ENCODE measurements around the gene TBCCD1.

TBCCD1 gene, protein sequence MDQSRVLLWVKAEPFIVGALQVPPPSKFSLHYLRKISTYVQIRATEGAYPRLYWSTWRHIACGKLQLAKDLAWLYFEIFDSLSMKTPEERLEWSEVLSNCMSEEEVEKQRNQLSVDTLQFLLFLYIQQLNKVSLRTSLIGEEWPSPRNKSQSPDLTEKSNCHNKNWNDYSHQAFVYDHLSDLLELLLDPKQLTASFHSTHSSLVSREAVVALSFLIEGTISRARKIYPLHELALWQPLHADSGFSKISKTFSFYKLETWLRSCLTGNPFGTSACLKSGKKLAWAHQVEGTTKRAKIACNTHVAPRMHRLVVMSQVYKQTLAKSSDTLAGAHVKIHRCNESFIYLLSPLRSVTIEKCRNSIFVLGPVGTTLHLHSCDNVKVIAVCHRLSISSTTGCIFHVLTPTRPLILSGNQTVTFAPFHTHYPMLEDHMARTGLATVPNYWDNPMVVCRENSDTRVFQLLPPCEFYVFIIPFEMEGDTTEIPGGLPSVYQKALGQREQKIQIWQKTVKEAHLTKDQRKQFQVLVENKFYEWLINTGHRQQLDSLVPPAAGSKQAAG

DNA sequence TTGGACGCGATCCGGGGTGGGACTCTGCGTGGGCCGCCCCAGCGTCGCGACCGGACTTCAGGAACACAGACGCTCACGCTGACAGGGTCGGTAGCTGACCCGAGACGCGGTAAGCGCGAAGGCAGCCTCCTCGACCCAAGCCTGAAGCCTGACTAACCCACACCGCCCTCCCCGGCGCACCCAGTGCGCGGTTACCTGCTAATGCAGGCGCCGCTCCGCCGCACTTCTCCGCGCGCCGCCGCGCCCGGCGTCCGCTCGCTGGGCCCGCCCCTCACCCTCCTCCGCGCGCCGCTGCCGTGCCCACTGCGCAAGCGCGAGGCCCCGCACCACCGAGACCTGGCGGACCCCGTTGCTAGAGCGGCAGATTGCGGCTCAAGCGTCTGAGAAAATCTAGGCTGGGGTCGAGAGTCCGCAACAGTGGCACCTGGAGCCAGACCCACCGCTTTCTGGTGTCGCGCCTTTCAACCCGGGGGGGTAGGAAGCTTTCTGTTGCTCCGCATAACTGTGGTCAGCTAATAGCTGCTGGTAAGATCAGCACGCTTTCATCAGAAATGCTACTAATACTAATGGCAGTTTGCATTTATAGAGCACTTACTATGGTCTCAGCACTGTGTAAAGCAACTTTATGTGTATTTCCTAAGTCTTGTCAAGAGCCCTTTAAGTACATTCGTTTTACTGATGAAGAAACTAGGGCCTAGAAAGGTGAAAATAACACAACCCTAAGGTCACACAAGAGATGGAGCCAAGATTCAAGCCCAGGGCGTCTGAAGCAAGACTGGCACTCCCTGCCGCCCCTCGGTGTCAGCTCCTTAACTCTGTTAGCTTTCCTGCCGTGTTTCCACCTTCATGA, at the start of gene TBCCD1:
Gene TBCCD1 (minus strand): TSS at position 268 of the 850 bp plus-strand sequence. CDS start 3,010 bp downstream, outside the sequence.
- DNase-seq (ENCODE audit: low read depth, low spot score), result peak; percentile 92

DNA sequence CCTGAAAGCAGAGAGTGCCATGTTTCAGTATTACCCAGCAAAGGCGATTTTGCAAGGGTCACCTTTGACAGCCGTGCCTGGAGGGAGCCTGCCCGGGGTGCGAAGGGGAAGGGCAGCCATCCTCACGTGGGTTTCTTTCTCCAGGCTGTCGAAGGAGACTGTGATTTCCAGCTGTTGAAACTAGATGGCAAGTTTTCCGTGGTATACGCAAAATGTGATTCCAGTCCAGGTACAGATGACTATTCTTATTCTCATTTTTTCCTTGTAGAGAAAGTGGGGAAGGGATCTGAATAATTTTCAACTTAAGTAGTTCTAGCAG, 49.1 kb upstream of the TBCCD1 start:
- no peak for DNase-seq (ENCODE audit: low read depth, low spot score)

DNA sequence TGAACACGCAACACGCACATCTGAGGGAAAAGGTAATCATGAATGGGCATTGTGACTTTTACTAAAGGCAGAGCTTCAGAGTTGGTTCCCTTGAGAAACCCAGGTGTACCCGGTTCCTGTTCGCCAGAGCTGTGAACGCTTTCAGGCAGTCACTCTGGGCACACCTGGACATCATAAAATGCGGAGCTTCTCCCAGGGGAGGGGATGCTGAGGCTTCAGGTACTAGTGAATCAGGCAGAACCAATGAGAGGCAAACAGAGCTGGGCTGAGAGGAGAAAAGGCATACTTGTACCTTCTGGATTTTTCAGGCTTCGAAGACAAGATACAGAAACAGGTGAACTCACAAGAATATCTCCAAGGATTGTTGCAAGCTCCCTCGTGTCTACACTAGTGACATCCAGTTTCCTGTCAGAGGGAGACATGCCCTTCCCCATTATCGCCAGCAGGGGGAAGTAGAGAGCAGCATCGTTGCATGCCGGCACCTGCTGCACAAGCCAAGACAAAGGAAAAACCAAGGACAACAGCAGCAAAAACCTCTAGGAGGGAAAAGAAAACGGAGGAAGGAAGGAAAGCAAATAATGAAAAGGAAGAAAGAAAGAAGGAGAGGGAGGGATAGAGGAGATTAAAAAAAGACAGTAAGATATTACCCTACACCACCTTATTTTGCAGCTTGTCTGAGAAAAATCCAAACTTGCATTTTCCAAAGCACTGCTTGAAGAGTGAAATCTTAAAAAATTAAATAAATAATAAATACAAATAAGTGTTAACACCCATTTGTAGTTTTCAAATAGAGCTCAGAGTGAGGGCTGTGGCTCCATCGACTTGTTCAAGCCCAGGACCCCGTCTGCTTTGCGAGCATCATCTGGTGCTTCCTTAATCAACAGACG, 47.7 kb upstream of the TBCCD1 start:
- peak; percentile 47 for DNase-seq (ENCODE audit: low read depth, low spot score)

DNA sequence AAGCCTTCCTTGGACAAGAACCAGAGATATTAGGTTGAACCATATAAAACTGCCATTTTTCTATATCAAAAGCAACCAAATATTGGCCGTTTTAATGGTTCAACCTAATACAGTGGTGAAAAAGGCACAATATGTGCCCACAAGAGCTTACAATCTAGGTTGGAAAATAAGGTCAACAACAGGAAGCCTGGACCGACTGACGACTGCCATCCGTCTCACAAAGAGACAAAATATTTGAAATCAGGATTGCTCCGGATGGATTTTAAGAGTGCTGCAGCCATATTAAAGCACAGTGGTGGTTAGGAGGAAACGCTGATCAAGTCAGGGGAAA, 47.1 kb upstream of the TBCCD1 start:
- DNase-seq (ENCODE audit: low read depth, low spot score), result no peak

DNA sequence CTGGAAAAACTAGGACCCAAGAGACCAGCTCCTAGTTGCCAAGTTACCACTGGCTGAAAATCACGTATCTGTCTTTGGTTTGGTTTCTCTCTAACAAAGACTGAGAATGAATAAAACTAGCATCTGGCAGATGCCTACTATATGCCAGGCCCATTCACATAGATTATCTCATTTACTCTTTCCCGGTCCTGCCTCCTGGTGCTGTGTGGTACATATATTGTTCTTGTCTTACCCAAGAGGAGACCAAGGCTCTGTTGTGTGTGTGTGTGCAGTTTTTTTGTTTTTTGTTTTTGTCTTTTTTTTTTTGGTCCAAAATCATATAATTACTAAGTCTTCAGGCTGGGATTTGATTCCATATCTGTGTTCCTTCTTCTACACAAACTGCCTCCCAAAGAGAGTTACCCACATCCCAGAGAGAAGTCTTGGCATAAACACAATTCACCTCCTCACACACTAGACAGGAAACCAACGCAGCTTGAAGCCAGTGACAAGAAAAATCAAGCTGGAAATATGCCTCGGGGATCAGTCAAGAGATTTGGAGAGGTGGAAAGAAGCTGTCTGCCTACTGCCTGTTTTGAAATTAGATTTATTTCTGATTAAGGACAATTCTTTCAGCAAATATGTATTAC, 46.6 kb upstream of the TBCCD1 start:
- no peak for DNase-seq (ENCODE audit: low read depth, low spot score)

DNA sequence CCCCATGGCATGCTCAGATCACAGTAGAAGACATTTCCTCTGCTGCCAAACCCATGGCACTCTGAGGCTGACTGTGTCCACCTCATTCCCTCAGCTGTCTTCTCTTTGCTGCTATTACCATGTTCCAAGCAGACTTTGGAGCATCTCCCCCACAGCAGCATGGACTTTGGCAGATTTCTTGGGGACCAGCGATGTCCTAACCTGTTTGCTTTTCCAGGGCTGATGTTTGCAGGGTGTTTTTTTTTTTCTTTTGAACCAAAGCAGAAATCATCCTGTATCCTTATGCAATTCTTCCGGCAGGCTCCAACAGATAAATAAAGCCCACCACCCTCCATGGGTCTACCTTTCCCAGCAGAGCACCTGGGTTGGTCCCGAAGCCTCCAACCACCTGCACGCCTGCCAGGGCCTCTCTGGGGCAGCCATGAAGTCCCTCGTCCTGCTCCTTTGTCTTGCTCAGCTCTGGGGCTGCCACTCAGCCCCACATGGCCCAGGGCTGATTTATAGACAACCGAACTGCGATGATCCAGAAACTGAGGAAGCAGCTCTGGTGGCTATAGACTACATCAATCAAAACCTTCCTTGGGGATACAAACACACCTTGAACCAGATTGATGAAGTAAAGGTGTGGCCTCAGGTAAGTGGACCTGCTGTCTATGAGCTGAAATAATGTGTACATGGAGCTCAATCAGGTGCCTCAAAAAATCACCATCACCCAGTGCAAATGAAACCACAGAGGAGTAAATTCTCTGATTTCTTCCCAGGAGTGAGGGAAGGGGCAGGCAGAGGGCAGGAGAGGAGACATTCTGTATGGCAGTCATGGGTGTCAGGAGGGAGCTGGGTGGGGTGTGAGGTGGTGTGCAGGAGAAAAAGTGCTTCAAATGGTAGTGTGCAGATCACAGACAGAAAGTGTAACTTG, 45.8 kb upstream of the TBCCD1 start, which contains the start of gene AHSG:
Gene AHSG (plus strand): TSS at position 340 of the 916 bp plus-strand sequence. CDS start 82 bp downstream, at position 422.
- no peak for DNase-seq (ENCODE audit: low read depth, low spot score)

DNA sequence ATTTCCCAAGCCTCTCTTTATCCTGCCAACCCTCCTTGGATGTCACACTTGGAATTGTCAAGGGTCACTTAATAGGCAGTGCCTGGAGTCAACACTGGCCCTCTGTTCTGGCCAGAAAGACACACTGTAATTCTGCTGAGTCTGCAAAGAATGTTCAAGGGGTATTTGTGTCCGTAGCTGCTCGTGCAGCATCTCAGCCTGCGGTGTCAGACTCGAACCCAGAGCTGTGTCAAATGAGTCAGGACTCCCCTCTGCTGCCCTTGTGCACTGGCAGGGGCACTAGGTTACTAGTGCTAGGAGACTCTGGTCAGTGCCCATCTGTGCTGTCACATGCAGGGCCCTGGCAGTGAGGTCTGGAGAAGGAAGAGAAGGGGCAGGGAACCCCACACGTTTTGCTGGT, 44.9 kb upstream of the TBCCD1 start:
- no peak for DNase-seq (ENCODE audit: low read depth, low spot score)

DNA sequence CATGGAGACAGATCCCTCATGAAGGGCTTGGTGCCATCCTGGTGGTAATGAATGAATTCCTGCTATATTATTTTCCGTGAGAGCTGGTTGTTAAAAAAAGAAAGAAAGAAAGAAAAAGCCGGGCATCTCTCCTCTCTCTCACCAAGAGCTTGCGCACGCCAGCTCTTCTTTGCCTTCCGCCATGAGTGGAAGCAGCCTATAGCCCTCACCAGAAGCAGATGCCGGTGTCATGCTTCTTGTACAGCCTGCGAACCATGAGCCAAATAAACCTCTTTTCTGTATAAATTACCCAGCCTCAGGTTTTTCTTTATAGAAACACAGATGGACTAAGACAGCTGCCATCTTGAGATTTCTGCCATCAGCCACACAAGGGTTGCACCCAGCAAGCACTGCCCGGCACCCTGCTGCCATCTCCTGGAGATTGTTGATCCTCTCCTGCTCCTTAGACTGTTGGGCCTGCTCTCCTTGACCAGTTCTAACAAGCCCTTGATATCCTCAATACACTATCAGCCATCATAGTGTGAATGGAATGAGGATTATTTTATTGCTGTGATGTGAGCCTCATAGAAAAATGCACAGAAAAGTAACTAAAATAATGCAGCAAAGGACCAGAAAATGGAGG, 42.2 kb upstream of the TBCCD1 start:
- DNase-seq (ENCODE audit: low read depth, low spot score), result no peak

DNA sequence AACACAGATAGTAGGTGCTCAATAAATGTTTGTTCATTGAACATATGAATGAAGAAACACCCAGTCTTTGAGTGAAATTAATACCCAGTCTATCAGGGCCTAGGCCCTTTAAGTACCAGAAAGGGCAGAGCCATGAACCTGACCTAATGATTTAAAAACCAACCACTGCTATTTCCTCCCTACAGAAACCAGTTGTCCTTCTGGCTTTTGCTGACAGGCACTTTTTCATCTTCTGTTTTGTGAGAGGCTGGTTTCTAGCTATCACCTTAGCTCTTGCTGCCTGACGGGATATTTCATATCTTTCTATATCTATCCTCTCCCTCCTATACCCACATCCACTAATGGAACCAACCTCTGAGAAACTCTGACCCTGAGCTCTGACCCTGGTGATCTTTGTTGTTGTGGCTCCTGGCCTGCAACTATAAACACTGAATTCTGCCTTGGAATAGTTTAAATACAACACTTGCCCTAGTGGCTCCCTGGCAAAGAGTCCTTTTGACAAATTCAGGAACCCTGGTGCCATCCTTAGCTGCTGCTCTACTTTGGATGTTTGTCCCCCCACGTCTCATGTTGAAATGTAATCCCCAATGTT, 41.6 kb upstream of the TBCCD1 start:
- DNase-seq (ENCODE audit: low read depth, low spot score), result no peak

DNA sequence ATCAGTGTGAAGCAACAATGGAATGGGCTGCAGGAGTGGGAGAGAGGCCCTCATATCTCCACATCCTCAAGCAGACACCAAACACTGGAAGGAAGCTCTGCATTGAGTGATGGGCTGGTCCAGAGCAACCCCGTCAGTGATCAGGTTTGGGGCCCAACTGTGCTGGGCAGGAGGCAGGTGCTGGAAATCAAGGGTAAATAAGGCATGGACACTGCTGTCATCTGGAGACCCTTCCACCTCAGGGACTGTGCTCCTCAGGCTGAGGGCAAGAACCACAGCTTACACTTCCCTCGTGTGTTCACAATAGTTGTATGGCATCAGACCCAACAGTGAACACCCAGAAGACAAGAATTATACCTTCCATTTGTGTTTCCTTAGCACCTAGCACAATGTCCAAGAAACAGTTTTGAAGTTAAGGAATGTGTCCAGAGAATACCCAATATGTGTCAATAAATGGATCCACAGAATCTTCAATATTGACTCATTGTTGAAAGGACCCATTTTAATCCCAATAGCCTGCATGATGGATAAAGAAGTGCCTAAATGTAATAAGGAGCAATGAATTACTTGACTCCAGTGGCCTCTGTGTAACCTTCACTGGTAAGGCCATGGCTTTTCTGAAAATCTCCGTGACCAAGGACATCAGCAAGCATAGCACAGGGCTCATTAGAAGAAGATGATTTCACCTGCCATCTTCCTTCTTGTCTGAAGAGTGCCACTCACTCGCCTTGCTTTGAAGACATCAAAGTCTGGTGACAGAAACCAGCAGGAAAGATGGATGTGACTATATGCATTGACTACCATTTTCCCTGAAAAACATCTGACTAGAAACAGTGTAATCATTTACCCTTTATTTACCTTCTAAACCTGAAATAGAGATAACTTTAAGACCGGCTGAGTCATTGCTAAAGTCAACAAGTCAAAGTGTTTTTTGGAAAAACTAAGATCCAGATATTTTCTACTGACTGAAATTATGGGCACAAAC, 38.7 kb upstream of the TBCCD1 start:
- no peak for DNase-seq (ENCODE audit: low read depth, low spot score)

DNA sequence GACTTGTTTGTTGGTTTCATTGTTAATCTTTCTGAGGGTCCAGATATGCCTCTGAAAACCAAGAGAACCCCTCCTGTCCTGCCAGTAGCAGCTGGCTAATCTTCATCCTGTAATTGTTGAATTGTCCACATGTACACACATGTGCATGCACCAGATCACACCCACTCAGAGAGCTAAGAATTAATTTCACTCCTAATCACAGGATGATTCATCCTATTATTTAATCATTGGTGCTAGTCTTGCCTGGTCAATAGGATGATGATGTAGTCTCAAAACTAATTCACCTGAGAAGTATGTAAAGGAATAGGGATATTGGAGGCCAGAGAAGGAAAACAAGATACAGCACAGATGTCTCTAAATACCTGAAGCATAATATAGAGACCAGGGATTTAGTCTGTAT, 37.9 kb upstream of the TBCCD1 start:
- no peak for DNase-seq (ENCODE audit: low read depth, low spot score)

DNA sequence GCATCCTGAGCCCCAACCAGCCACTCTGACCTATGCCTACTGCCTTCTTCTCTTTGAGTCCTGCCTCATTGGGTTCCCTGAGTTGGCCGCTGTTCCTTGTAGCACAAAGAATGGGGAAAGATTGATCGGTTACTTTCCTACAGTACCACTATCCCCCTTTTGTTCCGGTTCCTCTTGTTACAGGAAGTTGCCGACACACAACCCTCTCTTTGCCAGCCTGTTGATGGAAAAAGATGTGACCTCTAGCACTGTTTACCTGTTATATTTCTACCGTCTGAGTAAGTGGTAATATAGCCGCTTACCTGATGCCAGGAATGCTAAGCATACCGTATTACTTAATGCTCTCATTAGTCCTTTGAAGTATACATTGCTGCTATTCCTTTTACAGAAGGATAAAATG, 36.0 kb upstream of the TBCCD1 start:
- no peak for DNase-seq (ENCODE audit: low read depth, low spot score)

DNA sequence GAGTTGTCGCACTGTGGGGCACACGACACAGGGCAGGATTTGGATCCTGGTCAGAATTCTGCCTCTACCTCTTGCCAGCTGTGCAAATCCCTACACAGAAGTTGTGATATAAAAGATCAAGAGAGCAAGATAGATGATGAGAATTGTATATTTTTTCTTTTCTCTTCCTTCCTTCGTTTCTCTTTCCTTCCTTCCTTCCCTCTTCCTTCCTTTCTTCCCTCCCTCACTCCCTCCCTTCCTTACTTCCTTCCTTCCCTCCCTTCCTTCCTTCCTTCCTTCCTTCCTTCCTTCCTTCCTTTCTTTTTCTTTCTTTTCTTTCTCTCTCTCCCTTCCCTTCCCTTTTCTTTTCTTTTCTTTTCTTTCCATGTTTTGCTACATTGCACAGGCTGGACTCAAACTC, 33.8 kb upstream of the TBCCD1 start:
- no peak for DNase-seq (ENCODE audit: low read depth, low spot score)

DNA sequence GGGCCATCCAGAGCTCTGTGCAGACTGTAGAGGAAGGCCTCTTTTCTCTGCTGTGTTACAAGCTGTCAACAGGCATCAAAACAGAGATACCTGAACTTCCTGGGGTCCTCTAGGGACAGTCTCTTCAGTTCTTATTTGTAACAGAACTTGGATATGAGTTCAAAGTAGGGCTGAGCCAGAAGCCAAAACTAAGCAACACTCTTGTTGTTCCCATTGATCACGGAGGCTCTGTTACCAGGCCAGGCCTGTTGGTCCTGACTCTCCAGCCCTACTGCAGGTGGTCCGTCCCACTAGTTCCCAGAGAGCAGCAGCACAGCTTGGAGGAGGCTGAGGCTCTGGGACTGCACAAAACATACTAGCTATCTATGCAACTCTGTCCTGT, 32.6 kb upstream of the TBCCD1 start:
- DNase-seq (ENCODE audit: low read depth, low spot score), result no peak

DNA sequence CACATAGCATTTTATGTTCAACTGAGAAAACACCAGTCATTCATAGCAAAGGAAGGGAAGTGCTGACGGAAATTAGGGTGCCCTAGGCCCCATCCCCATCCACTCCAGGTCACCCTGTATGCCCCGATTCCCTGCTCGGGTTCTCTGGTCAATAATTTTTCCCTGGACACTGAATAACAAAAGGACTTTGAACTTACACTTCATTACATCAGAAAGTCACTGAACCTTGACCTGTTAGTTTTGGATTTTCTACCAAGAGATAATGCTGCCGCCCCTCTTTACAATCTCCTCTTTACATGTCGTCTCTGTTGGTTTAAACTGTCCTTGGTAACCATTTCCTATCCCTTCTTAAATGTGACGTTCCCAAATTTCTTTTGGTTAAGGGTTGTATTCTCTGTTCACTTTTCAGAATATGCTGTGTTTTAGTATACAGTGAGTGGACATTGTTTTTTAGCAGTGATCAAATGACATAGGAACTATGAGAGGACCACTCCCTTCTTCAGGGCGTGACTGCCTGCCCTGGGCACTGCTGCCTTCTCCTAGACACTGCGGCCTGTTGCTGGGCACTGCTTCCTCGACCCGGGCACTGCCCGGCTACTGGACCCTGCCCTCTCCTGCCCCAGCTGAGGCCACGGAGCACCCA, 32.1 kb upstream of the TBCCD1 start:
- no peak for DNase-seq (ENCODE audit: low read depth, low spot score)

DNA sequence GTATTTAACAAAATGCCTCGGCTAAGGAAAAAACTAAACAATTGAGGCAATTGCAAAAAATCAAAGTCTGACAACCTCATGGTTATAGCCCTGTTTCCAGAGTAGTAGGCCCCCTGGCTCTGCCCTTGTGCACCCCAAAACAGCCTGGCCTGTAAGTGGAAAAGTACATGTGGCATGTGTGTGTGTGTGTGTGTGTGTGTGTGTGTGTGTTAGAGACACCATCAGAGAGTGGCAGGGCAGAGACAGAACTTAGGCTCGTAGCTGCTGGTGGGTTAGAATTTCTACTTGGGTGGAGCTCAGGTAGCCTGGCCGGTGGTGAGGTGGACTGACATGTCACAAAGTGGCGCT, 31.6 kb upstream of the TBCCD1 start:
- no peak for DNase-seq (ENCODE audit: low read depth, low spot score)

DNA sequence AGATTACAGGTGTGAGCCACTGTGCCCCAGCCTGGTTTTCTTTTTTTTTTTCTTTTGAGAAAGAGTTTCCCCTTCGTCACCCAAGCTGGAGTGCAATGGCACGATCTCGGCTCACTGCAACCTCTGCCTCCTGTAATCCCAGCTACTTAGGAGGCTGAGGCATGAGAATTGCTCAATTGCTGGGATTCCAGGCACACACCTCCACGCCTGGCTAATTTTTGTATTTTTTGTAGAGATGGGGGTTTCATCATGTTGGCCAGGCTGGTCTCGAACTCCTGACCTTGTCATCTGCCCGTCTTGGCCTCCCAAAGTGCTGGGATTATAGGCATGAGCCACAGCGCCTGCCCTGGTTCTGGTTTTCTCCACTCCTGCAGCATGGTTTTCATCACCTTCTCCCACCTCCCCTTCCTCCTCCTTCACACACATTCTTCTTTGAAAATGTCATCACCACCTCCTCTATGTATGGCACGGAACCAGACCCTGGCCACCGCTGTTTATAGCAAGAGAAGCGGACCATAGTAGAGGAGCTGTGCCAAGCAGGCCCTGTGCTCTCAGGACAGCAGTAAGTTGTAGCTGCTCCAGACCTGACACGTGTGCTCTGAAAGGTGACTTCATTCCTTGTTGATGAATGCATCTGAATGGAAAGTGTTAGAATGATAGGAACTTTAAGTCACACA, 31.1 kb upstream of the TBCCD1 start:
- no peak for DNase-seq (ENCODE audit: low read depth, low spot score)

Measured in activated CD4-positive, CD25-positive, alpha-beta regulatory T cell treated with anti-CD3 and anti-CD28 coated beads, Interleukin-2, amount 50 U/mL, for 16 hours (primary cell).